Kidney (tissue), 14 donors: Measurements from ENCODE around the gene CEP68. TPM values are rescaled to one million over a fixed set of nuclear protein-coding genes. Genes with fewer than 3 reads are reported as not detected.

Experiments
- DNase-seq, 5 donors: peaks; one replicate each; pipeline ENCODE4 v3.0.0-alpha.2; 2013 to 2020
- FAIRE-seq: peaks from 2 replicates; lab custom pipeline; 2012; peaks lifted over from hg19 to GRCh38; lab: Jason Lieb, UNC
- H3K27ac ChIP-seq, 2 donors: one replicate each; pipeline ENCODE4 v1.7.0; 2013; ENCODE audit warnings: low read depth in 2 of 2, low read length in 2 of 2, inconsistent platforms in 1 of 2
- H3K27me3 ChIP-seq: one replicate; pipeline ENCODE4 v1.7.1; 2013; ENCODE audit warnings: low read length, inconsistent platforms; ENCODE audit not compliant: control insufficient read depth, insufficient read depth
- H3K36me3 ChIP-seq, 3 donors: one replicate each; pipeline versions ENCODE4 v1.7.0 to v1.7.1; 2013; ENCODE audit warnings: low read length in 3 of 3, control low read depth in 1 of 3, inconsistent platforms in 1 of 3; ENCODE audit not compliant: insufficient read depth in 3 of 3, control insufficient read depth in 2 of 3
- H3K4me1 ChIP-seq, 3 donors: one replicate each; pipeline versions ENCODE4 v1.7.0 to v1.7.1; 2013; ENCODE audit warnings: low read length in 3 of 3, inconsistent platforms in 1 of 3, low read depth in 1 of 3; ENCODE audit not compliant: control insufficient read depth in 2 of 3, insufficient read depth in 2 of 3
- H3K4me3 ChIP-seq, 3 donors: one replicate each; pipeline versions ENCODE4 v1.7.0 to v1.8.1; 2013; ENCODE audit warnings: low read length in 3 of 3, control low read depth in 1 of 3, inconsistent platforms in 1 of 3
- H3K9ac ChIP-seq, 3 donors: one replicate each; pipeline versions ENCODE4 v1.7.0 to v1.7.1; 2013; ENCODE audit warnings: low read length in 3 of 3, control low read depth in 1 of 3, inconsistent platforms in 1 of 3
- H3K9me3 ChIP-seq, 3 donors: one replicate each; pipeline versions ENCODE4 v1.7.0 to v1.7.1; 2013; ENCODE audit warnings: low read length in 3 of 3, control low read depth in 1 of 3, inconsistent platforms in 1 of 3; ENCODE audit not compliant: control insufficient read depth in 2 of 3, insufficient read depth in 1 of 3
- intact Hi-C: fragments of 100-400 bp; cut with DNase I; formaldehyde crosslinking; loops from one replicate; pipeline ENCODE4 v1.11.1; 2022
- polyA plus RNA-seq: library from polyadenylated mRNA; stranded (reverse); fragments of 350-450 nt; fragmentation: Illumina TruSeq; extraction: RNeasy Lipid Tissue Mini Kit (QIAGEN cat#74804); gene quantifications from one replicate; pipeline ENCODE4 v1.2.3, GENCODE V29; 2014; ENCODE audit warnings: low read depth, low replicate concordance; ENCODE audit not compliant: insufficient read depth
- total RNA-seq: library from RNA; stranded (reverse); fragmentation: NEBNext Ultra II Directional; extraction: Animal tissue kit (Norgen Biotek cat#: 25700); gene quantifications from one replicate; pipeline ENCODE4 v1.2.1, GENCODE V29; 2021
- TF ChIP-seq, protein P1 (sequence below): IDR thresholded peaks from 3 replicates; pipeline ENCODE4 v1.5.1; 2012; ENCODE audit warnings: mild to moderate bottlenecking, moderate library complexity, borderline replicate concordance; ENCODE audit not compliant: insufficient read depth; ENCODE audit errors: extremely low read depth
- donor health status: control.
- donor health status: control.
- donor health status: control.
- donor health status: control.
- donor health status: control.
- donor health status: DM: yes; HTN: yes; CAD: no.
- donor health status: Normal renal cell carcinoma (clear cell type).

Gene CEP68
- total and polyA plus RNA-seq, 2 donors from 2014 or later = 5.6 to 20.3 TPM

- Histone ChIP-seq H3K27me3 (no peaks in the 10 kb centered on the region), H3K9ac (no peak overlapping the region), H3K4me3 (no peak overlapping the region), H3K36me3 (no peaks in the 10 kb centered on the region), H3K4me1 (peaks cover 5 to 9% (median 7%) of the 10 kb centered on the region in 3 donors), H3K9me3 (no peaks in the 10 kb centered on the region), H3K27ac (no peak overlapping the region)
- TF ChIP-seq, protein P1, sequence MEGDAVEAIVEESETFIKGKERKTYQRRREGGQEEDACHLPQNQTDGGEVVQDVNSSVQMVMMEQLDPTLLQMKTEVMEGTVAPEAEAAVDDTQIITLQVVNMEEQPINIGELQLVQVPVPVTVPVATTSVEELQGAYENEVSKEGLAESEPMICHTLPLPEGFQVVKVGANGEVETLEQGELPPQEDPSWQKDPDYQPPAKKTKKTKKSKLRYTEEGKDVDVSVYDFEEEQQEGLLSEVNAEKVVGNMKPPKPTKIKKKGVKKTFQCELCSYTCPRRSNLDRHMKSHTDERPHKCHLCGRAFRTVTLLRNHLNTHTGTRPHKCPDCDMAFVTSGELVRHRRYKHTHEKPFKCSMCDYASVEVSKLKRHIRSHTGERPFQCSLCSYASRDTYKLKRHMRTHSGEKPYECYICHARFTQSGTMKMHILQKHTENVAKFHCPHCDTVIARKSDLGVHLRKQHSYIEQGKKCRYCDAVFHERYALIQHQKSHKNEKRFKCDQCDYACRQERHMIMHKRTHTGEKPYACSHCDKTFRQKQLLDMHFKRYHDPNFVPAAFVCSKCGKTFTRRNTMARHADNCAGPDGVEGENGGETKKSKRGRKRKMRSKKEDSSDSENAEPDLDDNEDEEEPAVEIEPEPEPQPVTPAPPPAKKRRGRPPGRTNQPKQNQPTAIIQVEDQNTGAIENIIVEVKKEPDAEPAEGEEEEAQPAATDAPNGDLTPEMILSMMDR = no peak
- intact Hi-C loops = no loop called here
- no peak for DNase-seq
- no peak for FAIRE-seq
Measured at GRCh38 chr2:65053199-65053598, 3.0 kb upstream of the CEP68 start.

DNA sequence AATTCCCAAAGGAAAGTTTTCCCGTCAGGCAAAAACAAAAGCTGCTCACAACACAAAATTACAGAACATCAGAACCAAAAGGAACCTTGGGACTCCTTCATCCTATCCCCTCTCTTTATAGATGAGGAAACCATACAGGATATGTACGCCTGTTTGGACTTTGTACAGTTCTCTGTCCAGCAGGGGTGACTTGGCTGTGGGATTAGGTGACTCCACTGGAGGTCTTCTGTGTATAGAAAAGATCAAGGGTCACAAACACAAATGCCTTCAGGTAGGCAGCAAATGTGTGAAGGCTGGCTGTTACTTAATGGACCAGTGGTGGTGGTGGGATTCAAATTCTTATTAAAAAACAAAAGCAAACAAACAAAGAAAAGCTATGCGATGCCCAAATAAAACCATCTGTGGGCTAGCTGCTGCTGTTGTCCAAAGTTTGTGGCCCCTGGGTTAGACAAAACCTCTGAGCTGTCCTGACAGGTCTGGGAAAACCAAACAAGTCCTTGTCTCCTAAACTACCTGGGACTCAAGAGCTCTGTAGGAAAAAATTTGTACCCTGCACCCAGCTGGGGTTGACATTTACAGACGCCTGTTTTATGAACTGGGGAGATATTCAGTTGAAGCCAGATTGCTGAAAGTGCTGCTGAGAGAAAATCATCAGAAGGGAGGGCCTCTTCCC, 1.3 kb upstream of the CEP68 start:
- no peak for FAIRE-seq
- Histone ChIP-seq H3K4me1 (peaks cover 5 to 9% (median 9%) of the 10 kb centered on the region in 3 donors), H3K9me3 (no peaks in the 10 kb centered on the region), H3K27me3 (no peaks in the 10 kb centered on the region), H3K4me3 (peak overlapping the region in 1 of 3 donors; percentile 80), H3K36me3 (no peaks in the 10 kb centered on the region), H3K27ac (no peak overlapping the region), H3K9ac (no peak overlapping the region)
- TF ChIP-seq, protein P1 = no peak
- no peak for DNase-seq
- intact Hi-C loops = no loop called here

DNA sequence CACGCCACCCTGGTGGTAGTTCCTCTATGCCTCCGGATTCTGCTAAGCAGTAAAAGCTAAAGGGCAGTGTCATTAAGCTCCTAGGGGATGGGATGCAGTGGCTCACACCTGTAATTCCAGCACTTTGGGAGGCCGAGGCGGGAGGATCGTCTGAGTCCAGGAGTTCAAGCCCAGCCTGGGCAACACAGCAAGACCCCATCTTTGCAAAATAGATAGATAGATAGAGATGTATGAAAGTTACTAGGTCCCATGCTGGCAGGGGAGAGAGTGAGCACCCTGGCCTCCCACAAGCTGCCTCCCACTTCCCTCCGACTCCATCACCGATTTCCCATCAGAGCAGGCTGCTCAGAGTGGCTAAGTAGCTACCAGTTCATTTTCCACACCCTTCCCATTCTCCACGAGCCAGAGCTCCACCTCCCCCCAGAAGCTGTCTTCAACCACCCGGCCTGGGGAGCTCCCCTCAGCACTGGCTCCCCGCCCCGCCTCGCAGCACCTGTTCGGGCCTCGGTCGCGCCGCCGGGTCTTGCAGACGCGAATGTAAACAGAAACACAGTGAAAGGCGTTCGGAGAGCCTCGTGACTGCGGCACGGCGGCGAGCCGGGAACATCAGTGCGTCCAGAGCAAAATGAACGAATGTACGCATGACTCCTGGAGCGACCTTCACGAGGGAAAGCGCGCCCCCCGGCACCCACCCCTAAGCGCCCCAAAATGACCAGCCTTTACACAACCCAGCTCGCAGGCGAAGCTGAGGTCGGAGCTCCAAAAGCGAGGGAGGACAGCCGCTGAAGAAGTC, 598 bp upstream of the CEP68 start:
- TF ChIP-seq, protein P1 = no peak
- intact Hi-C loops = no loop called here
- Histone ChIP-seq H3K9me3 (no peaks in the 10 kb centered on the region), H3K36me3 (no peaks in the 10 kb centered on the region), H3K9ac (peak overlapping the region in 2 of 3 donors; percentile 52 to 54), H3K4me1 (peaks cover 5 to 9% (median 9%) of the 10 kb centered on the region in 3 donors), H3K27me3 (no peaks in the 10 kb centered on the region), H3K27ac (peak overlapping the region; percentile 35 to 64), H3K4me3 (peak overlapping the region; percentile 72 to 80 (median 76))
- DNase-seq (peak in 1 of 5 donors; percentile 92), FAIRE-seq (no peak)
